Measurements from ENCODE around the gene RFESD.

RFESD gene

DNA sequence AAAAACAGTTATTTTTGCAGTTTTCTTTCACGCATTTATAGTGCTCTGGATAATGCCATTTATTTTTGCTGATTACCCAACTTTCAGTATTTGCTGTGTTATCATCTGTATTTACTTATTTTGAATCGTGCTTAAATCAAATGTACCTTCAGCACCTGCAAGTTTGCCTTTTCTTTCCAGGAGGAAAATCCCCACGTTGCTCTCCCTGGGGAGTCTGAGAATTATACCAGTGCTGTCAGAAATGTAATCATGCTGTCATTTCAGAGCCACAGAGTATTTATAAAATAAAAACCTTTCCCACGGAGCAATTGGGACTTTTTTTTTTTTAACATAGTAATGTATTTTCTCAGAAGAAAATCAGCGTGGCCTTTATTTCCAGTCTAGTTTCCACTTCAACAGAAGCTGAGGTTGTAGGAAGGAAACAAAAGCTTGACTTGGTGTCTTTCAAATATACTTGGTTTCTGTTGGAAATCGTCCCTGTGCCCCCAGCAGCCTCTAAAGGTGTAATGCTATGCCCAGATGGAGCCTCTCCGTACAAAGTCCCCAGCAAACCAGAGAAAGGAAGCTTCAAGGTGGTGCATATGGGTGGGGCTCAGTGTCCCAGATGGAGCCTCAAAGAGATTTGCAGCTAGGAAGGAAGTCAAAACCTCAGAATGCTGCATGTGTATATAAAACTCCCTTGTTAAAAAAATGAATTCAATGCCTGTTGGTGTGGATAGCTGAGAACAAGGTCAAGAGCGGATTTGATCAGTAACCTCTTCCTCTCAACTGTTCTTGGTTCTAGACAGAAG lies 24.5 kb upstream of the RFESD start:
- H3K27ac ChIP-seq, result no peak overlapping the region
- H3K27me3 ChIP-seq, result no peaks in the 10 kb centered on the region
- intact Hi-C loops (cut with DNase I; ENCODE audit: low total_unique reads), result no loop called here
- peak overlapping the region in 1 of 2 donors; percentile 57 for H3K4me3 ChIP-seq
- TF ChIP-seq CTCF (IDR thresholded peaks at IDR 0.05), result no peak
- H3K4me1 ChIP-seq, result peaks cover 0 to 19% (median 14%) of the 10 kb centered on the region in 4 donors
- DNase-seq, result no peak
- no peaks in the 10 kb centered on the region for H3K36me3 ChIP-seq
- no peaks in the 10 kb centered on the region for H3K9me3 ChIP-seq

GRCh38 chr5:95623706-95624105 lies 22.9 kb upstream of the RFESD start:
- no peaks in the 10 kb centered on the region for H3K36me3 ChIP-seq
- intact Hi-C loops (cut with DNase I; ENCODE audit: low total_unique reads), result no loop called here
- H3K27ac ChIP-seq, result no peak overlapping the region
- no peaks in the 10 kb centered on the region for H3K27me3 ChIP-seq
- TF ChIP-seq CTCF (IDR thresholded peaks at IDR 0.05), result no peak
- DNase-seq, result no peak
- no peak overlapping the region for H3K4me3 ChIP-seq
- peaks cover 0 to 19% (median 14%) of the 10 kb centered on the region in 4 donors for H3K4me1 ChIP-seq
- H3K9me3 ChIP-seq, result no peaks in the 10 kb centered on the region

GRCh38 chr5:95624368-95624767 lies 22.2 kb upstream of the RFESD start:
- no peak for DNase-seq
- peaks cover 0 to 14% (median 12%) of the 10 kb centered on the region in 4 donors for H3K4me1 ChIP-seq
- no peaks in the 10 kb centered on the region for H3K27me3 ChIP-seq
- H3K4me3 ChIP-seq, result no peak overlapping the region
- no peaks in the 10 kb centered on the region for H3K36me3 ChIP-seq
- no peak for TF ChIP-seq CTCF (IDR thresholded peaks at IDR 0.05)
- intact Hi-C loops (cut with DNase I; ENCODE audit: low total_unique reads), result no loop called here
- H3K9me3 ChIP-seq, result no peaks in the 10 kb centered on the region
- H3K27ac ChIP-seq, result no peak overlapping the region

GRCh38 chr5:95626701-95627100 lies 19.9 kb upstream of the RFESD start:
- no peaks in the 10 kb centered on the region for H3K9me3 ChIP-seq
- H3K36me3 ChIP-seq, result no peaks in the 10 kb centered on the region
- no peaks in the 10 kb centered on the region for H3K27me3 ChIP-seq
- no peak for TF ChIP-seq CTCF (IDR thresholded peaks at IDR 0.05)
- DNase-seq, result no peak
- no peak overlapping the region for H3K4me3 ChIP-seq
- no peak overlapping the region for H3K27ac ChIP-seq
- intact Hi-C loops (cut with DNase I; ENCODE audit: low total_unique reads), result no loop called here
- H3K4me1 ChIP-seq, result peaks cover 0 to 12% (median 5%) of the 10 kb centered on the region in 4 donors

DNA sequence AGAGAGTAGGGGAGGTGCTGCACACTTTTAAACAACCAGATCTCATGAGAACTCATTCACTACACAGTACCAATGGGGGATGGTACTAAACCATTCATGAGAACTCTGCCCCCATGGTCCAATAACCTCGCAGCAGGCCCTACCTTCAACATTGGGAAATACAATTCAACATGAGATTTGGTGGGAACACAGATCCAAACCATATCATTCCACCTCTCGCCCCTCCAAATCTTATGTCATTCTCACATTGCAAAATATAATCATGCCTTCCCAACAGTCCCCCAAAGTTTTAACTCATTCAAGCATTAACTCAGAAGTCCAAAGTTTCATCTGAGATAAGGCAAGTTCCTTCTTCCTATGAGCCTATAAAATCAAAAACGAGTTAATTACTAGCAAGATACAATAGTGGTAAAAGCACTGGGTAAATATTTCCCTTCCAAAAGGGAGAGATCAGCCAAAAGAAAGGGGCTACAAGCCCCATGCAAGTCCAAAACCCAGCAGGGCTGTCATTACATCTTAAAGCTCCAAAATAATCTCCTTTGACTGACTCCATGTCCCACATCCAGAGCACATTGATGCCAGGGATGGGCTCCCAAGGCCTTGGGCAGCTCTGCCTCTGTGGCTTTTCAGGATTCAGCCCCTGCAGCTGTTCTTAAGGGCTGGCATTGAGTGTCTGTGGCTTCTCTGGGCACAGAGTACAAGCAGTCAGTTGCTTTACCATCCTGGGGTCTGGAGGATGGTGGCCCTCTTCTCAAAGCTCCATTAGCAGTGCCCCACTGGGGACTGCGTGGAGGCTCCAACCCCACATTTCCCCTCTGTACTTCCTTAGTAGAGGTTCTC lies 18.4 kb upstream of the RFESD start:
- Histone ChIP-seq H3K36me3 (no peaks in the 10 kb centered on the region), H3K27me3 (no peaks in the 10 kb centered on the region), H3K9me3 (no peaks in the 10 kb centered on the region), H3K4me3 (no peak overlapping the region), H3K4me1 (peaks cover 0 to 17% (median 5%) of the 10 kb centered on the region in 4 donors), H3K27ac (no peak overlapping the region)
- no peak for TF ChIP-seq CTCF (IDR thresholded peaks at IDR 0.05)
- intact Hi-C loops (cut with DNase I; ENCODE audit: low total_unique reads), result no loop called here
- no peak for DNase-seq

Measured in tibial artery (tissue), 4 donors.